ENCODE measurements around the gene NPPC.

- TF ChIP-seq, protein P1, sequence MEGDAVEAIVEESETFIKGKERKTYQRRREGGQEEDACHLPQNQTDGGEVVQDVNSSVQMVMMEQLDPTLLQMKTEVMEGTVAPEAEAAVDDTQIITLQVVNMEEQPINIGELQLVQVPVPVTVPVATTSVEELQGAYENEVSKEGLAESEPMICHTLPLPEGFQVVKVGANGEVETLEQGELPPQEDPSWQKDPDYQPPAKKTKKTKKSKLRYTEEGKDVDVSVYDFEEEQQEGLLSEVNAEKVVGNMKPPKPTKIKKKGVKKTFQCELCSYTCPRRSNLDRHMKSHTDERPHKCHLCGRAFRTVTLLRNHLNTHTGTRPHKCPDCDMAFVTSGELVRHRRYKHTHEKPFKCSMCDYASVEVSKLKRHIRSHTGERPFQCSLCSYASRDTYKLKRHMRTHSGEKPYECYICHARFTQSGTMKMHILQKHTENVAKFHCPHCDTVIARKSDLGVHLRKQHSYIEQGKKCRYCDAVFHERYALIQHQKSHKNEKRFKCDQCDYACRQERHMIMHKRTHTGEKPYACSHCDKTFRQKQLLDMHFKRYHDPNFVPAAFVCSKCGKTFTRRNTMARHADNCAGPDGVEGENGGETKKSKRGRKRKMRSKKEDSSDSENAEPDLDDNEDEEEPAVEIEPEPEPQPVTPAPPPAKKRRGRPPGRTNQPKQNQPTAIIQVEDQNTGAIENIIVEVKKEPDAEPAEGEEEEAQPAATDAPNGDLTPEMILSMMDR (IDR thresholded peaks at IDR 0.05) = no peak
- TF ChIP-seq EP300 (IDR thresholded peaks at IDR 0.05) (no peak), POLR2AphosphoS5 (IDR thresholded peaks at IDR 0.05) (no peak), POLR2A (IDR thresholded peaks at IDR 0.05) (no peak)
These were observed 38.9 kb upstream of the NPPC start for GRCh38 chr2:231965102-231965501.
